PC-9 (cell line): ENCODE results near the gene TMEM53. TPM values are rescaled to one million over a fixed set of nuclear protein-coding genes. Genes with fewer than 3 reads are reported as not detected.

Experiments
- BruUV-seq: library from RNA; stranded (reverse); fragments of 400-500 nt; replicated peaks from 2 replicates; lab custom pipeline; 2021; lab: Mats Ljungman, UMichigan
- CTCF ChIA-PET: fragments of 300-600 bp; sonication (Branson Sonifier 250); formaldehyde crosslinking; loops from one replicate; lab custom pipeline; 2022; ENCODE audit warnings: antibody characterized with exemption; lab: Charles Lee
- POLR2A ChIA-PET: fragments of 300-600 bp; sonication (Branson Sonifier 250); formaldehyde crosslinking; loops from one replicate; lab custom pipeline; 2022; ENCODE audit warnings: antibody characterized with exemption; ENCODE audit not compliant: unreplicated experiment; lab: Charles Lee
- DNase-seq, 2 experiments: peaks; one replicate each; pipeline versions ENCODE4 v3.0.0 to v3.0.0-alpha.2; 2015 to 2022; ENCODE audit warnings: mixed read lengths in 1 of 2
- H2AFZ ChIP-seq: fragments of 200-600 bp; sonication (generic); 2 replicates; pipeline ENCODE4 v1.8.1; 2017; ENCODE audit warnings: antibody characterized with exemption
- H3F3A ChIP-seq: fragments of 200-600 bp; sonication (generic); 2 replicates; pipeline ENCODE4 v1.8.1; 2017; ENCODE audit warnings: antibody characterized with exemption, mild to moderate bottlenecking, low read depth; ENCODE audit not compliant: insufficient read depth
- H3K27ac ChIP-seq: fragments of 200-600 bp; sonication (generic); 2 replicates; pipeline ENCODE4 v1.6.1; 2016; ENCODE audit warnings: mixed run types
- H3K27me3 ChIP-seq: fragments of 200-600 bp; sonication (generic); 2 replicates; pipeline ENCODE4 v1.6.1; 2016; ENCODE audit warnings: low read depth, mixed run types; ENCODE audit not compliant: insufficient read depth
- H3K36me3 ChIP-seq: fragments of 200-600 bp; sonication (generic); 2 replicates; pipeline ENCODE4 v1.6.1; 2016; ENCODE audit warnings: low read depth, mixed run types
- H3K4me1 ChIP-seq: fragments of 200-600 bp; sonication (generic); replicated peaks from 2 replicates; pipeline ENCODE4 v1.6.1; 2016; ENCODE audit warnings: mixed run types; ENCODE audit not compliant: insufficient read depth
- H3K4me2 ChIP-seq: fragments of 200-600 bp; sonication (generic); 2 replicates; pipeline ENCODE4 v1.6.1; 2017; ENCODE audit warnings: mixed run types
- H3K4me3 ChIP-seq: fragments of 200-600 bp; sonication (generic); 2 replicates; pipeline ENCODE4 v1.6.1; 2016; ENCODE audit warnings: mixed run types
- H3K79me2 ChIP-seq: fragments of 200-600 bp; sonication (generic); 2 replicates; pipeline ENCODE4 v1.6.1; 2017; ENCODE audit warnings: low read depth, mixed run types
- H3K9me2 ChIP-seq: fragments of 200-600 bp; sonication (generic); 2 replicates; pipeline ENCODE4 v1.8.1; 2017; ENCODE audit warnings: mild to moderate bottlenecking; ENCODE audit not compliant: insufficient read depth
- H3K9me3 ChIP-seq: fragments of 200-600 bp; sonication (generic); 2 replicates; pipeline ENCODE4 v1.8.1; 2016; ENCODE audit warnings: low read depth; ENCODE audit not compliant: insufficient read depth
- H4K20me1 ChIP-seq: fragments of 200-600 bp; sonication (generic); 2 replicates; pipeline ENCODE4 v1.8.1; 2017; ENCODE audit not compliant: insufficient read depth
- CTCF ChIP-seq: fragments of 200-600 bp; sonication (generic); conservative IDR thresholded peaks from 2 replicates; pipeline ENCODE4 v1.6.1; 2017; ENCODE audit warnings: mixed run types, antibody characterized with exemption, mild to moderate bottlenecking, moderate library complexity
- EZH2 ChIP-seq: fragments of 200-600 bp; sonication (generic); IDR thresholded peaks from 2 replicates; pipeline ENCODE4 v1.8.0; 2017; ENCODE audit warnings: antibody characterized with exemption, low read depth
- intact Hi-C: fragments of 100-400 bp; cut with micrococcal nuclease; formaldehyde crosslinking; loops from one replicate; pipeline ENCODE4 v1.10.0; 2022; ENCODE audit not compliant: unreplicated experiment
- total RNA-seq: library from RNA; stranded (reverse); gene quantifications from 2 replicates; pipeline ENCODE4 v1.2.3, GENCODE V29; 2021

TMEM53 gene
- total RNA-seq, 1 experiment from 2014 or later, result 36.1 TPM

GRCh38 chr1:44678120-44678519, 3.8 kb upstream of the TMEM53 start:
- Histone ChIP-seq H3K27me3 (no peaks in the 10 kb centered on the region), H3K4me1 (peaks cover 40% of the 10 kb centered on the region), H3K4me2 (no peak overlapping the region), H3K79me2 (peaks cover 12% of the 10 kb centered on the region), H3K9me3 (no peaks in the 10 kb centered on the region), H3K9me2 (no peaks in the 10 kb centered on the region; the same call in 1 of the 2 replicates), H3F3A (peaks cover 41% of the 10 kb centered on the region), H3K27ac (0 out of 2 replicates have a peak overlapping the region, but pooled peaks have one; percentile 89), H3K4me3 (no peak overlapping the region), H4K20me1 (no peaks in the 10 kb centered on the region), H3K36me3 (no peaks in the 10 kb centered on the region), H2AFZ (no peak overlapping the region)
- intact Hi-C loops, result loop anchor here (10.0 kb wide), 1 partner anchor 1007 kb away; the partner anchor contains the start of genes GPBP1L1 and TMEM69
- no peak for DNase-seq
- TF ChIP-seq EZH2 (no peak), CTCF (no peak)
- CTCF ChIA-PET, result interaction anchor here (0.7 kb wide), 1 partner anchor 875 kb away, joined by 3 read pairs; no protein-coding TSS in a partner anchor
- no TSS peak for BruUV-seq
- POLR2A ChIA-PET, result no interaction called here

- DNase-seq, result peak in 1 of 2 experiments; percentile 57
- ChIA-PET CTCF (interaction anchor here (0.7 kb wide), 1 partner anchor 876 kb away, joined by 3 read pairs; no protein-coding TSS in a partner anchor), POLR2A (no interaction called here)
- peaks cover 49% of the 10 kb centered on the region for H3F3A ChIP-seq
- no peaks in the 10 kb centered on the region for H3K9me3 ChIP-seq
- no peaks in the 10 kb centered on the region for H3K27me3 ChIP-seq
- no TSS peak for BruUV-seq
- H3K4me2 ChIP-seq, result peak overlapping the region; percentile 83
- peak overlapping the region; percentile 89 for H3K27ac ChIP-seq
- no peak overlapping the region for H3K4me3 ChIP-seq
- no peaks in the 10 kb centered on the region; the same call in 1 of the 2 replicates for H3K9me2 ChIP-seq
- H3K4me1 ChIP-seq, result peaks cover 49% of the 10 kb centered on the region
- intact Hi-C loops, result loop anchor here (10.0 kb wide), 1 partner anchor 1008 kb away; the partner anchor contains the start of genes GPBP1L1 and TMEM69
- TF ChIP-seq CTCF, result peak; percentile 61
- no peak for TF ChIP-seq EZH2
- H3K36me3 ChIP-seq, result no peaks in the 10 kb centered on the region
- H2AFZ ChIP-seq, result no peak overlapping the region
- H3K79me2 ChIP-seq, result peaks cover 20% of the 10 kb centered on the region
- no peaks in the 10 kb centered on the region for H4K20me1 ChIP-seq
Observed at GRCh38 chr1:44677201-44677766, 3.0 kb upstream of the TMEM53 start.

GRCh38 chr1:44676484-44677200, 2.4 kb upstream of the TMEM53 start:
- peak overlapping the region; percentile 89 for H3K27ac ChIP-seq
- H4K20me1 ChIP-seq, result no peaks in the 10 kb centered on the region
- H3K4me2 ChIP-seq, result peak overlapping the region; percentile 83
- ChIA-PET POLR2A (no interaction called here), CTCF (interaction anchor here (0.6 kb wide), 1 partner anchor 151 kb away, joined by 3 read pairs; no protein-coding TSS in a partner anchor)
- peaks cover 54% of the 10 kb centered on the region for H3K4me1 ChIP-seq
- H3F3A ChIP-seq, result peaks cover 54% of the 10 kb centered on the region
- TF ChIP-seq CTCF (no peak), EZH2 (no peak)
- H3K79me2 ChIP-seq, result peaks cover 20% of the 10 kb centered on the region
- H3K9me2 ChIP-seq, result no peaks in the 10 kb centered on the region; the same call in 1 of the 2 replicates
- H3K27me3 ChIP-seq, result no peaks in the 10 kb centered on the region
- no TSS peak for BruUV-seq
- intact Hi-C loops, result loop anchor here (10.0 kb wide), 1 partner anchor 1008 kb away; the partner anchor contains the start of genes GPBP1L1 and TMEM69
- H3K9me3 ChIP-seq, result no peaks in the 10 kb centered on the region
- no peak overlapping the region for H2AFZ ChIP-seq
- H3K4me3 ChIP-seq, result no peak overlapping the region; the same call in 1 of the 2 replicates
- peak; percentile 43 to 95 for DNase-seq
- no peaks in the 10 kb centered on the region for H3K36me3 ChIP-seq
